DND-41 (cell line): ENCODE measurements around the gene TLN1.

Experiments
- ATAC-seq: fragments of 200-7000 bp; cut with Tn5 transposase; 3 replicates; pipeline ENCODE4 v1.9.1; 2021; ENCODE audit warnings: low read depth; ENCODE audit not compliant: insufficient read depth
- DNase-seq: peaks from one replicate; pipeline ENCODE4 v3.0.0-alpha.2; 2020
- H2AFZ ChIP-seq: 2 replicates; pipeline ENCODE4 v1.6.0; 2012; ENCODE audit warnings: low read depth, low read length
- H3K27ac ChIP-seq: 2 replicates; pipeline ENCODE4 v1.5.1; 2012; ENCODE audit warnings: low read length, inconsistent platforms
- H3K27me3 ChIP-seq: fragments of 200-600 bp; sonication (generic); 2 replicates; pipeline ENCODE4 v1.6.0; 2012; ENCODE audit warnings: low read length, mild to moderate bottlenecking, inconsistent platforms; ENCODE audit not compliant: insufficient read depth, poor library complexity
- H3K36me3 ChIP-seq: 2 replicates; pipeline ENCODE4 v1.5.1; 2012; ENCODE audit warnings: low read length, inconsistent platforms; ENCODE audit not compliant: insufficient read depth
- H3K4me1 ChIP-seq: 2 replicates; pipeline ENCODE4 v1.5.1; 2012; ENCODE audit warnings: mild to moderate bottlenecking, low read length; ENCODE audit not compliant: insufficient read depth
- H3K4me2 ChIP-seq: 2 replicates; pipeline ENCODE4 v1.6.0; 2012; ENCODE audit warnings: mild to moderate bottlenecking, moderate library complexity, low read length, inconsistent platforms; ENCODE audit not compliant: insufficient read depth
- H3K4me3 ChIP-seq, 2 experiments: fragments of 200-600 bp in 1 of 2; shearing (Covaris generic) in 1 of 2; 2 replicates each; pipeline ENCODE4 v1.5.1; 2012 to 2016; ENCODE audit warnings: inconsistent platforms in 2 of 2, low read length in 2 of 2, mild to moderate bottlenecking in 2 of 2, low read depth in 1 of 2, moderate library complexity in 1 of 2
- H3K79me2 ChIP-seq: 2 replicates; pipeline ENCODE4 v1.6.0; 2012; ENCODE audit warnings: low read length, inconsistent platforms; ENCODE audit not compliant: insufficient read depth
- H3K9ac ChIP-seq: 2 replicates; pipeline ENCODE4 v1.6.0; 2012; ENCODE audit warnings: low read depth, mild to moderate bottlenecking, inconsistent platforms, low read length, moderate library complexity
- H3K9me3 ChIP-seq: 2 replicates; pipeline ENCODE4 v1.5.1; 2012; ENCODE audit warnings: low read length, moderate library complexity, mild to moderate bottlenecking, inconsistent platforms; ENCODE audit not compliant: insufficient read depth, severe bottlenecking
- H4K20me1 ChIP-seq: 2 replicates; pipeline ENCODE4 v1.6.0; 2012; ENCODE audit warnings: low read length; ENCODE audit not compliant: insufficient read depth
- EZH2 ChIP-seq: IDR thresholded peaks from 3 replicates; pipeline ENCODE4 v1.6.1; 2012; ENCODE audit warnings: borderline replicate concordance, low read depth, mild to moderate bottlenecking, moderate library complexity, low read length, inconsistent platforms; ENCODE audit not compliant: severe bottlenecking
- TF ChIP-seq, protein P1 (sequence below): IDR thresholded peaks from 2 replicates; pipeline ENCODE4 v1.5.1; 2012; ENCODE audit warnings: borderline replicate concordance, low read length, moderate library complexity, mild to moderate bottlenecking; ENCODE audit not compliant: poor library complexity, severe bottlenecking; ENCODE audit errors: extremely low read depth

Gene TLN1

DNA sequence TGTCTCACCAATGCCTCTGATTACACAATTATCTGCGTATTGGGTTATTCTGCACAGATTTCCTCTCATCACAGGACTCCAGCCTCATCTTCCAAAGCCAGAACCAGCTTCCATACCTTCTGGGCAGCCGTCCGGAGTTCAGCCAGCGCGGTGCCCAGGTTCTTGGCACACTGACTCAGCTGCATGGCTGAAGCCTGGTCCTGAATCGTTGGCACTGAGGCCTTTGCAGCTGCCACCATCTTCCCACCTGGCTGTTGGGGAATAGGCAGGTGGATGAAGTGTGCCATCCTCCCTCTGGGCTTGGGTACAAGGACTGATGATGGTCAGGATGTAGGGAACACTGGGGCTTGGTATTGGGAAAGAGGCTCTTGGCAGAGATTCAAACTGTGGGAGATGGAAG is 17.9 kb downstream of the TLN1 start:
- no peak for ATAC-seq
- H3K27me3 ChIP-seq: no peaks in the 10 kb centered on the region
- peaks cover 89% of the 10 kb centered on the region for H3K36me3 ChIP-seq
- no peak overlapping the region for H3K4me2 ChIP-seq
- no peak overlapping the region for H3K4me3 ChIP-seq
- H4K20me1 ChIP-seq: peaks cover 4% of the 10 kb centered on the region; the same call in 1 of the 2 replicates
- H3K79me2 ChIP-seq: no peaks in the 10 kb centered on the region
- no peak for DNase-seq
- H3K9me3 ChIP-seq: no peaks in the 10 kb centered on the region
- H3K4me1 ChIP-seq: no peaks in the 10 kb centered on the region
- TF ChIP-seq EZH2: no peak
- TF ChIP-seq, protein P1, sequence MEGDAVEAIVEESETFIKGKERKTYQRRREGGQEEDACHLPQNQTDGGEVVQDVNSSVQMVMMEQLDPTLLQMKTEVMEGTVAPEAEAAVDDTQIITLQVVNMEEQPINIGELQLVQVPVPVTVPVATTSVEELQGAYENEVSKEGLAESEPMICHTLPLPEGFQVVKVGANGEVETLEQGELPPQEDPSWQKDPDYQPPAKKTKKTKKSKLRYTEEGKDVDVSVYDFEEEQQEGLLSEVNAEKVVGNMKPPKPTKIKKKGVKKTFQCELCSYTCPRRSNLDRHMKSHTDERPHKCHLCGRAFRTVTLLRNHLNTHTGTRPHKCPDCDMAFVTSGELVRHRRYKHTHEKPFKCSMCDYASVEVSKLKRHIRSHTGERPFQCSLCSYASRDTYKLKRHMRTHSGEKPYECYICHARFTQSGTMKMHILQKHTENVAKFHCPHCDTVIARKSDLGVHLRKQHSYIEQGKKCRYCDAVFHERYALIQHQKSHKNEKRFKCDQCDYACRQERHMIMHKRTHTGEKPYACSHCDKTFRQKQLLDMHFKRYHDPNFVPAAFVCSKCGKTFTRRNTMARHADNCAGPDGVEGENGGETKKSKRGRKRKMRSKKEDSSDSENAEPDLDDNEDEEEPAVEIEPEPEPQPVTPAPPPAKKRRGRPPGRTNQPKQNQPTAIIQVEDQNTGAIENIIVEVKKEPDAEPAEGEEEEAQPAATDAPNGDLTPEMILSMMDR: no peak
- no peak overlapping the region for H3K27ac ChIP-seq
- H3K9ac ChIP-seq: no peak overlapping the region
- H2AFZ ChIP-seq: no peak overlapping the region

DNA sequence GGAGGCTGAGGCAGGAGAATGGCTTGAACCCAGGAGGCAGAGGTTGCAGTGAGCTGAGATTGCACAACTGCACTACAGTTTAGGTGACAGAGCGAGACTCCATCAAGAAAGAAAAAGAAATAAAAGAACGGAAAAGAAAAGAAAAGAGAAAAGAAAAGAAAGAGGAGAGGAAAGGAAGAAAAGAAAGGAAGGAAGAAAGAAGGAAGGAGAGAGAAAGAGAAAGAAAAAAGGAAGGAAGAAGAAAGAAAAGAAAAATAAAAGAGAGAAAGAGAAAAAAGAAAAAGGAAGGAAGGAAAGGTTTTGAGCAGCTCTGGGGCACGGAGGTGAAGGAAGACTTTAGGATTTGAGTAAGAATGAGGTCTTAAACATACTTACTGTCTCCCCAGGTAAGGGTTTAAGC is 18.4 kb downstream of the TLN1 start:
- Histone ChIP-seq H3K36me3 (peaks cover 86% of the 10 kb centered on the region), H3K79me2 (no peaks in the 10 kb centered on the region), H4K20me1 (peaks cover 4% of the 10 kb centered on the region; the same call in 1 of the 2 replicates), H3K9ac (no peak overlapping the region), H3K9me3 (no peaks in the 10 kb centered on the region), H2AFZ (no peak overlapping the region), H3K27ac (no peak overlapping the region), H3K4me2 (no peak overlapping the region), H3K4me1 (no peaks in the 10 kb centered on the region), H3K4me3 (no peak overlapping the region), H3K27me3 (no peaks in the 10 kb centered on the region)
- no peak for DNase-seq
- TF ChIP-seq, protein P1: no peak
- TF ChIP-seq EZH2: no peak
- ATAC-seq: no peak

DNA sequence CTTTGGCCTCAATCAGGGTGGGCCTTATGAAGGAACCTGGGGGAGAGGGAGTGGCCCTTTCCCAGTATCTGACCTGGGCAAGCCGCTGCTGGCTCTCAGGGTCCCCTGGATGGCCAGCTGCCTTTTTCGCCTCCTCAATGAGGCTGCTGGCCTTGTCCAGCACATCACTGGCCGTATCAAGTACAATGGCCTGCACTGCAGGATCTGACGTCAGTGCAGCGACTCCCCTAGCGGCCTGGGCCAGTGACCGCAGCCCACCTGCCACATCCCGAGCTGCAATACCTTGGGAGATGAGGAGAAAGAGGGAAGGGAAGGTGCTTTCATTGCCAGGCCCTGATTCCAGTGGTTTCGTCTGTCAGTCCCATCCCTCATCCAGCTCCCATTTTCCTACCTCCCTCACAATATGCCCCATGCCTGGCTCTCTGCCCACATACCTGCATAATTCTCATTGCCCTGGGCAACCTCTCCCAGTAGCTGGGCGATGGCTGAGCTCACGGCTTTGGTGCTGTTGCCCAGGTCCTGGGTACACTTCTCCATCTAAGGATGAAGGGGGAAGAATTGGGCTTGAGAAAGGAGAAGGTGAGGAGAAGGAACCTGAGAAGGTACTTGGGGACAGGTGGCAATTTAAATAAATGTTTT is 19.1 kb downstream of the TLN1 start:
- peaks cover 86% of the 10 kb centered on the region for H3K36me3 ChIP-seq
- peaks cover 4% of the 10 kb centered on the region; the same call in 1 of the 2 replicates for H4K20me1 ChIP-seq
- no peak for TF ChIP-seq EZH2
- TF ChIP-seq, protein P1: no peak
- DNase-seq (no peak), ATAC-seq (no peak)
- H3K4me2 ChIP-seq: no peak overlapping the region
- no peak overlapping the region for H3K27ac ChIP-seq
- H3K9me3 ChIP-seq: no peaks in the 10 kb centered on the region
- no peaks in the 10 kb centered on the region for H3K4me1 ChIP-seq
- H3K27me3 ChIP-seq: no peaks in the 10 kb centered on the region
- no peak overlapping the region for H3K9ac ChIP-seq
- no peak overlapping the region for H3K4me3 ChIP-seq
- H2AFZ ChIP-seq: no peak overlapping the region
- H3K79me2 ChIP-seq: no peaks in the 10 kb centered on the region
